ENCODE results near the gene SLC29A3.
A peak's percentile ranks its signal among the peaks of the same experiment; 100 is the strongest.
"Not testable (repeated sequence)": the region's sequence is repeated elsewhere in the genome, so short reads cannot be mapped to it uniquely, and the experiment has no call there.

Gene SLC29A3

DNA sequence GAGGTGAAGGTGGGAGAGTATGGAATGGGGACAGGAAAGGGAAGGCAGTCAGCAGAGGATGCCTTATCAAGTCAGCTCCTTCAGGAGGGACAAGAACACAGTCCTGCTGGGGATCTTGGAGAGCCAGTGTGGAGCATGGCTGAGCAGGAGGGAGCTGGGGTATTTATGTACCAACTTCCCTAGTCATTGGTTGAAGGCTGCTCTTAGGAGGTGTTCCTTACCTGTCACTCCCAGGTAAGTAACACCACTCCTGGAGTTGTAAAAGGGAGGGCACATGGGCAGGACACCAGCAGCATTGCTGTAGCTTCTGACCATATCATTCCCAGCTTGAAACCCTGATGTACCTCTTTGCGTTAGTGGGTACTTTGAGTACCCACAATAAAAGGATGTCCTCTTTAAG is 29.8 kb downstream of the SLC29A3 start:
- DNase-seq = no peak

DNA sequence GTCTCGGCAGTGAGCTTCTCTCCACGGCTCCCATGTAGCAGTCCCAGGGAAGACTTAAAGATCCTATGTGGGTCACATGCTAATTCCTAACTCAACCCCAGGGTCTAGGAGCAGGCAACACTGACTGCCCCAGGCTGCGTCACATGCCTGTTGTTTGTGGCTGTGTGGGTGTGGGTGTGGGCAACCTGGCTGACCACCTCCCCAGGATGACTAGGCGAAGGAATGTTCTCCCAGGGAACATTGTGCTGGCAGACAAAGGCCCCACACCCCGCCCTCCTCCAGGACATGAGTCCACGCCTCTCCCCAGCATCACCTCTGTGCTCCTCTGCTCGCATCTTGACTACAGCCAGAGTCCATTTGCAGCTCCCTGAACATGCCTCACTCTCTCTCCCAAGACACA is 30.3 kb downstream of the SLC29A3 start:
- no peak for DNase-seq

DNA sequence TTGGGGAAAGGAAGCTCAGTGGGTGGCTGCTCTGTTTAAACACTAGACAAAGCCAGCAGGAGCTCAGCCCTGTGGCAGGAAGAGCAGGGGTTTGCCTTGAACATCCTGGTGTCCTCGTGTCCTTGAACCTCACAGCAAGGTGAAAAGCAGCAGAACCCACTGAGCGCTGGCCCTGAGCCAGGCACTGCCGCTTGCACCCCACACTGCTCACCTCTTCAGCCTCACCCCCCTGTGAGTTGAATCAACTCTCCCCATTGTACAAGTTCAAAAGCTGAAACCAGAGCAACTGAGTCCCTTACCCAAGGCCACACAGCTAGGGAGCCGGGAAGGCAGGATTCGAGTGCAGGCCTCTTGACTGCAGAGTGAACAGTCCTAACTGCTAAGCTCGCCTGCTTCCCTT is 32.0 kb downstream of the SLC29A3 start:
- no peak for DNase-seq

- DNase-seq = no peak
These were observed 32.7 kb downstream of the SLC29A3 start for GRCh38 chr10:71351628-71352319.

GRCh38 chr10:71353639-71354038 is 34.6 kb downstream of the SLC29A3 start:
- peak; percentile 75 for DNase-seq

DNA sequence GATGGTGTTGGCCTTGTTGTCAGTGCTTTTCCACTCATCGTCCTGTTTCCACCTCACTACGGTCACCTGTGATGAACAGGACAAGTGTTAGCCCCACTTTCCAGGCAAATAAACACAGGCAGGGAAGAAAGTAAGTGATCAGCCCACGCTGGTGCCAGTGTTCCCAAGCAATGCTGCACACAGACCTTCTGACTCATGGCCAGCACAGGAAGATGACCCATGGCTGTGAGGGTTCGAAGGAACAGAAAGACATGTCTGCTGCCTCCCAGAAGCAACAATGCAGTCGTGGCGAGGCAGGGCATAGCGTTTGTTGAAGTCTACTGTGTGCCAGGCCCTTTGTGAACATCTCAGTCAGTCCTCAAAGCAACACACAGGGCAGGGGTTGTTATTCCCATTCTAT is 35.7 kb downstream of the SLC29A3 start:
- DNase-seq = no peak

- no peak for DNase-seq
These were observed 36.8 kb downstream of the SLC29A3 start for GRCh38 chr10:71355886-71356285.

DNA sequence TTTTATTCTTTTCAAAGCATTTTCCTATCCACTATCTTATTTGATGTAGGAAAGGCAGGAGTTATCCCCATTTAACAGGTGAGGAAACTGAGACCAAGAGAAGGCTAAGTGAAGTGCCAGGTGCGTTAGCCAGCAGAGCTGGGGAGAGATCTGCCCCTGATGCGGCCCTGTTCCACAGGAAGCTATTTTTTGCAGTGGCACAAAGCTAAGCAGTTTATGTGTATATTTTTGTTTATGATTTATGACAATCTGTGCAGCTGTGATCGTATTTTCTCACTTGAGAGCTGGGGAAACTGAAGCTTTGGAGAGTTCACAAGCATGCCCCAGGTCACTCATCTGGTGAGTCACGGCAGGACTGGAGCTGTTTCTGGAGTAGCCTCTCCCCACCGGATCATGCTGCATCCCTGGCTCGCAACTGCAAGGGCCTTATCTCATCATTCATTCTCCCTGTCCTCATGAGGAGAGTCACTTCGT is 38.8 kb downstream of the SLC29A3 start:
- no peak for DNase-seq

DNA sequence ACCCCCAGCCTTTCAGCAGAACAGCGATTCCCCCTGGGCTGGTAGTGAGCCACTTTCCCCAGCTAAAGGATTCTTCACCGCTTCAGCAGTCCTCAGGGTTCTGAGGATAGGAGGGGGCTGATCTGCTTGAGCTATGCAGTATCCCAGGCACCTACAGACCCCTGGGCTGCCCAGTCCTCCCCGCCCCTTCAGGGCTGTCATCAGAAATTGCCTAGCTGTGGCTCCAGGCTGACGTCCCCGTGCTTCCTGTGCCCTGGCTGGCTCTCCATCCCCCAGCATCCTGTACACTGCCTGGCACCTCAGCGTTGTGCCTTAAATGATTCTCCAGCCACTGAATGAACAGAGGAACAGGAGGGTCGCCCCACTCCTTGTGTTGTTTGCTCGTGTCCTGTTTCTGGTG is 39.2 kb downstream of the SLC29A3 start:
- no peak for DNase-seq

DNA sequence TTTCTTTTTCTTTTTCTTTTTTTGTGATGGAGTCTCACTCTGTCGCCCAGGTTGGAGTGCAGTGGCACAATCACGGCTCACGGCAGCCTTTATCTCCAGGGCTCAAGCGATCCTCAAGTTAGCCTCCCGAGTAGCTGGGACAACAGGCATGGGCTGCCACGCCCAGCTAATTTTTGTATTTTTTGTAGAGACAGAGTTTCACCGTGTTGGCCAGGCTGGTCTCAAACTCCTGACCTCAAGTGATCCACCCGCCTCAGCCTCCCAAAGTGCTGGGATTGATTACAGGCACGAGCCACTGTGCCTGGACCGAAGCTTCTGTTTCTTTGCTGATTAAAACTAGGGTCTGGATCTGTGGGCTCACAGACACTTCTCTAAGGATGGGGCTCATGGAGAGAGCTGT is 39.8 kb downstream of the SLC29A3 start:
- DNase-seq = not testable (repeated sequence)

GRCh38 chr10:71359364-71360046 is 40.4 kb downstream of the SLC29A3 start:
- DNase-seq = no peak

DNA sequence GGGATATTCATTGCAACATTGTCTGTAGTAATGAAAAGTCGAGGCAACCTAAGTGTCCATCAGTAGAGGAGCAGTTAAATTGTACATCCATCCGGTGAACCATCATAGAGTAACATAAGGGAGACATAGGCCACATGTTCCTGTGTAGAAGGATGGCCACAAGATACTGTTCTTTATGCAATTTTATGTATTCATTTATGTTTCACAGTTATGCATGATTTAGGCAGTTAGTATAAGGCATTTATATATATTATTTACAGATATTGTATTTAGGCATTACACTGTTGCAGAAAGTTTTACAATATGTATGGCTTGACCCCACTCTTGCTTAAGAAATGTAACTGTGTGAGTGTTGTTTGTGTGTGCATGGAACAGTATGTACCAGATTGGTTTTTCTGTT is 41.7 kb downstream of the SLC29A3 start:
- DNase-seq = no peak

DNA sequence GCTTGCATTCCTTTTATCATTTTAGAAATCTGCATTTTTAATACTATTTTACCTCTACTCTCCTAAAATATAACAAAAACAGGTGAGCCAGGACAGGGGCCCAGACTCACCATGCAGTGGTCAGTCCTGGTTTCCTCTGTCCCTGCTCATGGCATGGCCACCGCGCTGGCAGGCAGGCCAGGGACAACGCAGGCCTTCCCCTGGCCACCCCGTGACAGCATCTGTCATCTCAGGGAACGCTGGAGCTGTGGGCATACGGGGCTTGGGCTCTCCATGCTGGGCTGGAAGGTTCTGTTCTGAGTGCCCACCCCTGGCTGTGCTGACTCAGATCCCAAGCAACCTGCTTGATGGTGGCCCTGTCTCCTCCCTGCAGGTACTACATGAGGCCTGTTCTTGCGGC is 42.5 kb downstream of the SLC29A3 start:
- no peak for DNase-seq

DNA sequence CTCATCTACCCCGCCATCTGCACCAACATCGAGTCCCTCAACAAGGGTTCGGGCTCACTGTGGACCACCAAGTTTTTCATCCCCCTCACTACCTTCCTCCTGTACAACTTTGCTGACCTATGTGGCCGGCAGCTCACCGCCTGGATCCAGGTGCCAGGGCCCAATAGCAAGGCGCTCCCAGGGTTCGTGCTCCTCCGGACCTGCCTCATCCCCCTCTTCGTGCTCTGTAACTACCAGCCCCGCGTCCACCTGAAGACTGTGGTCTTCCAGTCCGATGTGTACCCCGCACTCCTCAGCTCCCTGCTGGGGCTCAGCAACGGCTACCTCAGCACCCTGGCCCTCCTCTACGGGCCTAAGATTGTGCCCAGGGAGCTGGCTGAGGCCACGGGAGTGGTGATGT is 43.1 kb downstream of the SLC29A3 start:
- no peak for DNase-seq

- no peak for DNase-seq
These were observed 44.9 kb downstream of the SLC29A3 start for GRCh38 chr10:71363936-71364335.

- DNase-seq = no peak
These were observed 46.3 kb downstream of the SLC29A3 start for GRCh38 chr10:71365366-71365765.

DNA sequence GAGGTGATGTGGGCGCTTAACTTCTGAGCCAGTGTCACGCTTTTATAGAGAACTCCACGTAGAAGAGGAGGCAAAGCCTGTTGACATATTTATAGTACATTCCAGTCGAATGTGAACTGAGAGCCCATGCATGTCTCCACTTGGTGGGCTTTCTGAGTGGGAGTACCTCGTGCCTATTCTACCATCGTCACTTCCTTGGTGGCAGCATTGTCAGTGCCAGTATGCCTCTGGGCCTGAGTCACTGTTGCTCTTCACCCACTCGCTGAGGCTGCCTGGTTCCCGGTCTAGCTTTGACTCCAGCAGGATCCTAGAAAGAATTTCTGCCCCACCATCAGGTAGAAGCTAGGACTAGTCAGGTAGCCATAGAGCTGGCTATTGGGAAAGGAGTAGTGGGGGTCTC is 47.6 kb downstream of the SLC29A3 start:
- no peak for DNase-seq

GRCh38 chr10:71367271-71367670 is 48.2 kb downstream of the SLC29A3 start:
- no peak for DNase-seq

DNA sequence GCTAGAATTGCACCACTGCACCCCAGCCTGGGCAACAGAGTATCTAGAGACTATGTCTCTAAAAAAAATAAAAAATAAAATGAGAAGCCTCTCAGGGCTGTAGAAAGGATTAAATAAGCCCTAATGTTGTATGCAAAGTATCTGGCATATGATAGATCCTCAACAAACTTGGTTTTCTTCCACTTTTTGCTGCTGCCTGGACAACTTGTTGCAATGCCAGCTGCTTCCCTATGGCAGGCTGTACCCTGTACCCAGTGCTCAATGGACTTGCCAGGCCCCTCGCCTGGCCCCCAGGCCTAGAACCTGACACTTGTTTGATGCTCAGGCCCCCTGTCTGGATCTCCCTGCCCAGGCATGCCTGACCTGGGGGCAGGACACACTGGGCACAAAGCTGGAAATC is 49.1 kb downstream of the SLC29A3 start:
- DNase-seq = no peak

DNA sequence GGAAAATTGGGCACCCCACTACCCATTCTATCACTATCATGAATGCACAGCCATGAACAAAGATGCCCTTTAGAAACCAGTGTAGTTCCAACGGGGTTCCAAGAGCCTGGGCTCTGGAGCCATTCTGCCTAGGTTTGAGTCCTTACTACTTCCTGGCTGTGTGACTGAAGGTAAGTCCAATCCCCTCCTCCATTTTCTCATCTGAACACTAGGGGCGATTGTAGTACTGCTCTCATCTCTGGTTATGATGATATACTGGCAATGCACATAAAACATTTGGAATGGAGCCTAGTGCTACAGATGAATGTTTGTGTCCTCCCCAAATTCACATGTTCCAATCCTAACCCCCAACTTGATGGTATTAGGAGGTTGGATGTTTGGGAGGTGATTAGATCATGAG is 49.6 kb downstream of the SLC29A3 start:
- DNase-seq = no peak

DNA sequence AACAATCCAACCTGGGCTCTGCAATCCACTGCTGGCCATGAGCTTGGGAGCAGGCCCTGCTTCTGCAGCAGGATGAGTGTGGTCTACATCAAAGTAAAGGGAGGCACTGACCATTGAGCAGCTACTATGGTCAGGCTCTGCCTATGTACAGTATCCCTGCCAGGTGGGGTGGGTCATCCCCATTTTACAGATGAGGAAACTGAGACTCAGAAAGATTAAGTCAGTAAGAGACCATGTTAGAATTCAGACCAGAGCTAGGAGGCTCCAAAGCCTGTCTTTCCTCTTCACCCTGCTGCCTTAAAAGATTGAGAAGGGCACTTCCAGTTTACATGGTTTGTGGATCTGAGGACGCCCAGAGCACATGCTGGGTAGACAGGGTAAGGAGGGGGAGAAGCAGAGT is 50.5 kb downstream of the SLC29A3 start:
- DNase-seq = no peak

GRCh38 chr10:71370031-71370430 is 51.0 kb downstream of the SLC29A3 start:
- DNase-seq = no peak

- DNase-seq = no peak
These were observed 52.7 kb downstream of the SLC29A3 start for GRCh38 chr10:71371750-71372166.

GRCh38 chr10:71372882-71373495 is 53.9 kb downstream of the SLC29A3 start:
- DNase-seq = no peak
